Left kidney (tissue), 2 donors: Measurements from ENCODE around the gene DBNL. TPM values are rescaled to one million over a fixed set of nuclear protein-coding genes. Genes with fewer than 3 reads are reported as not detected.

Experiments
- DNase-seq: peaks from one replicate; pipeline ENCODE4 v3.0.0-alpha.2; 2013
- polyA plus RNA-seq: library from polyadenylated mRNA; unstranded; fragments of 120-200 nt; gene quantifications from one replicate; pipeline ENCODE4 v1.2.1, GENCODE V29; 2013; ENCODE audit not compliant: insufficient read length

The DBNL gene
- polyA plus RNA-seq, 1 donor: 60.1 TPM

GRCh38 chr7:44097064-44097932 lies 52.8 kb downstream of the DBNL start:
- no peak for DNase-seq

GRCh38 chr7:44098092-44099068 lies 53.9 kb downstream of the DBNL start:
- no peak for DNase-seq

GRCh38 chr7:44099669-44100068 lies 55.2 kb downstream of the DBNL start:
- no peak for DNase-seq

- DNase-seq: no peak
Observed at GRCh38 chr7:44100458-44101302, 56.2 kb downstream of the DBNL start.

- DNase-seq: no peak
Observed at GRCh38 chr7:44101303-44101965, 56.9 kb downstream of the DBNL start.

GRCh38 chr7:44101966-44102845 lies 57.7 kb downstream of the DBNL start:
- DNase-seq: no peak

GRCh38 chr7:44102846-44103565 lies 58.5 kb downstream of the DBNL start:
- no peak for DNase-seq

GRCh38 chr7:44103566-44103922 lies 59.0 kb downstream of the DBNL start:
- DNase-seq: no peak

- DNase-seq: no peak
Observed at GRCh38 chr7:44103923-44104859, 59.7 kb downstream of the DBNL start, which contains the start of gene AEBP1. TSS of gene AEBP1 (plus strand) at chr7:44104345. CDS start at chr7:44104666, 321 bp downstream.

- DNase-seq: no peak
Observed at GRCh38 chr7:44104860-44105771, 60.6 kb downstream of the DBNL start.

- no peak for DNase-seq
Observed at GRCh38 chr7:44105832-44106231, 61.3 kb downstream of the DBNL start.

GRCh38 chr7:44106311-44107065 lies 62.0 kb downstream of the DBNL start:
- DNase-seq: no peak

GRCh38 chr7:44107116-44107960 lies 62.8 kb downstream of the DBNL start:
- DNase-seq: no peak

- no peak for DNase-seq
Observed at GRCh38 chr7:44107961-44108767, 63.7 kb downstream of the DBNL start.
